H1 (cell line): Measurements from ENCODE around the gene MMP25. TPM values are rescaled to one million over a fixed set of nuclear protein-coding genes. Genes with fewer than 3 reads are reported as not detected.

Experiments
- ASH2L ChIP-seq: fragments of 200-600, 300-600 bp; sonication (generic); IDR thresholded peaks from one replicate; pipeline ENCODE4 v1.7.1; 2017; ENCODE audit warnings: low read length
- BACH1 ChIP-seq: IDR thresholded peaks from 2 replicates; pipeline ENCODE4 v1.6.1; 2012; ENCODE audit warnings: low read length, improper control_type of control experiment
- CREB1 ChIP-seq: IDR thresholded peaks from 2 replicates; pipeline ENCODE4 v1.6.1; 2012; ENCODE audit warnings: inconsistent platforms
- CTCF ChIP-seq, 3 experiments: IDR thresholded peaks; 1 replicate in 2 of 3; 2 replicates in 1 of 3; pipeline versions ENCODE4 v1.5.1 to v1.6.1; 2011; ENCODE audit warnings: low read length in 3 of 3, mild to moderate bottlenecking in 3 of 3, inconsistent platforms in 2 of 3, low read depth in 1 of 3, moderate library complexity in 1 of 3; ENCODE audit not compliant: insufficient read depth in 1 of 3; ENCODE audit errors: control extremely low read depth in 1 of 3
- EP300 ChIP-seq, 2 experiments: IDR thresholded peaks; 1 replicate in 1 of 2; 2 replicates in 1 of 2; pipeline ENCODE4 v1.6.1; 2011 to 2012; ENCODE audit warnings: low read depth in 2 of 2, low read length in 2 of 2, mild to moderate bottlenecking in 2 of 2, borderline replicate concordance in 1 of 2, inconsistent platforms in 1 of 2, moderate library complexity in 1 of 2
- EZH2 ChIP-seq: fragments of 200-600 bp; sonication (generic); IDR thresholded peaks from 2 replicates; pipeline ENCODE4 v1.7.1; 2012; ENCODE audit warnings: low read depth, mild to moderate bottlenecking, moderate library complexity, low read length, inconsistent platforms; ENCODE audit not compliant: severe bottlenecking
- HDAC2 ChIP-seq, 2 experiments: fragments of 300-600 bp in 1 of 2; sonication (generic) in 1 of 2; IDR thresholded peaks; 2 replicates each; pipeline ENCODE4 v1.6.1; 2011 to 2012; ENCODE audit warnings: low read depth in 2 of 2, low read length in 2 of 2, mild to moderate bottlenecking in 2 of 2, moderate library complexity in 2 of 2, borderline replicate concordance in 1 of 2, inconsistent platforms in 1 of 2
- HDAC6 ChIP-seq: IDR thresholded peaks from one replicate; pipeline ENCODE4 v1.7.1; 2012; ENCODE audit warnings: low read depth, mild to moderate bottlenecking, inconsistent platforms, low read length, moderate library complexity
- JUN ChIP-seq: IDR thresholded peaks from 2 replicates; pipeline ENCODE4 v1.6.1; 2011; ENCODE audit warnings: low read depth, mild to moderate bottlenecking, improper control_type of control experiment, low read length
- KDM4A ChIP-seq: IDR thresholded peaks from one replicate; pipeline ENCODE4 v1.7.1; 2012; ENCODE audit warnings: low read depth, mild to moderate bottlenecking, moderate library complexity, low read length, inconsistent platforms; ENCODE audit not compliant: severe bottlenecking
- KDM5A ChIP-seq: fragments of 200-600 bp; IDR thresholded peaks from 2 replicates; pipeline ENCODE4 v1.7.1; 2012; ENCODE audit warnings: mild to moderate bottlenecking, low read length, inconsistent platforms, mixed read lengths
- MAFK ChIP-seq: IDR thresholded peaks from 2 replicates; pipeline ENCODE4 v1.6.1; 2012; ENCODE audit warnings: low read depth, mild to moderate bottlenecking, improper control_type of control experiment, low read length
- NANOG ChIP-seq: IDR thresholded peaks from 2 replicates; pipeline ENCODE4 v1.6.1; 2011; ENCODE audit warnings: low read length, low read depth, mild to moderate bottlenecking, inconsistent platforms; ENCODE audit not compliant: insufficient read depth, poor library complexity, severe bottlenecking
- NRF1 ChIP-seq: IDR thresholded peaks from 2 replicates; pipeline ENCODE4 v1.6.1; 2011; ENCODE audit warnings: mild to moderate bottlenecking, low read depth, low read length, improper control_type of control experiment
- PHF8 ChIP-seq: fragments of 200-600 bp; sonication (generic); conservative IDR thresholded peaks from 2 replicates; pipeline ENCODE4 v1.7.1; 2012; ENCODE audit warnings: low read depth, mild to moderate bottlenecking, inconsistent platforms, low read length, moderate library complexity
- RAD21 ChIP-seq, 2 experiments: IDR thresholded peaks in 1 of 2; conservative IDR thresholded peaks in 1 of 2; 2 replicates each; pipeline ENCODE4 v1.6.1; 2011; ENCODE audit warnings: low read depth in 2 of 2, low read length in 2 of 2, improper control_type of control experiment in 1 of 2, inconsistent platforms in 1 of 2, mild to moderate bottlenecking in 1 of 2, moderate library complexity in 1 of 2
- SIN3A ChIP-seq, 2 experiments: IDR thresholded peaks in 1 of 2; conservative IDR thresholded peaks in 1 of 2; 2 replicates each; pipeline ENCODE4 v1.6.1; 2011 to 2012; ENCODE audit warnings: low read length in 2 of 2, improper control_type of control experiment in 1 of 2, low read depth in 1 of 2, mild to moderate bottlenecking in 1 of 2
- polyA plus RNA-seq, 7 experiments: library from polyadenylated mRNA; depleted of rRNA in 3 of 7; stranded (reverse) in 5 of 7; unstranded in 2 of 7; fragments of >200 nt in 5 of 7; fragments of 200-250 nt in 2 of 7; gene quantifications; 1 replicate in 5 of 7; 2 replicates in 1 of 7; 4 replicates in 1 of 7; pipeline versions ENCODE4 v1.2.1 to v1.2.3, GENCODE V29; 2011 to 2013; ENCODE audit warnings: missing spikeins in 2 of 7, mixed read lengths in 2 of 7
- total RNA-seq: library from RNA; stranded (reverse); fragmentation: NEBNext Ultra II Directional; extraction: Animal tissue kit (Norgen Biotek cat#: 25700); gene quantifications from 2 replicates; pipeline ENCODE4 v1.2.1, GENCODE V29; 2021
- TF ChIP-seq, protein P1 (sequence below): IDR thresholded peaks from 2 replicates; pipeline ENCODE4 v1.6.1; 2012; ENCODE audit warnings: low read length, inconsistent platforms

MMP25 gene
- total and polyA plus RNA-seq, 2 of the 8 experiments (the other 6 are each of a cell fraction or from before 2014, with no cell fraction given): 7.7 to 26.7 TPM

DNA sequence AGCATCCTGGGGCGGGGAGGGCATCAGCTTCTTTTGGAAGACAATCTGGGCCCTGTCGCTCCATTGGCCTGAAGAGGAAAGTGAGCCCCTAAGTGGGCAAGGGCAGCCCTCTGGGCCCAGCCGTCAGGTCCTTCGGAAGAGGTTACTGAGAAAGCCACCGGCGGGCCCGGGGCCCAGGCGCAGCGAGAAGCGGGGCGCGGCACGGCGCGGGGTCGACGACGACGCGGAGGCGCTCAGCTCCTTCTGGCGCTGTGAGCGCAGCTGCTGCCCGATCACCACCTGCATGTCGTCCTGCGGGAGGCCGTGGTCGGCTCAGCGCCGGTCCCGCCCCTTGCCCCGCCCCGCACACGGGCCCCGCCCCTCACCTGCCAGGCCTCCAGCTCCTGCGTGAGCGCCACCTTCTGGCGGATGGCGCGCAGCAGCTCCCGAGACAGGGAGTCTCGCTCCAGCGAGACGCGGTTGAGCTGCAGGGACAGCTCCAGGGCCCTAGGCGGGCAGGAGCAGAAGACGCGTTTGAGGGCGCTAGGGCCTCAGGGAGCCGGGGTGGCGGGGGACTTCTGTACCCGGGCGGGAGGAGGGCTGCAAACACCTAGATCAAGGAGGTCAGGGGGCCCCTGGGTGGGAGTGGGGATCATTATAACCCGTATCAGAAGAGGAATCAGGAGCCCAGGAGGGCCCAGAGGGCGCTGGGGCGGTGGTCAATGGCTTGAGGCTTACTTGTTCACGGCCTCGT, 18.2 kb upstream of the MMP25 start (continued):
- TF ChIP-seq EP300 (IDR thresholded peaks at IDR 0.05; ENCODE audit: borderline replicate concordance in 1 of 2, low read depth in 2 of 2, low read length in 2 of 2): no peak
- peak in 1 of 2 experiments; percentile 81; a peak in 2 of 4 replicates for TF ChIP-seq SIN3A (conservative IDR thresholded peaks at IDR 0.05 in 1 of 2, IDR thresholded peaks at IDR 0.05 in 1 of 2; ENCODE audit: low read depth in 1 of 2, low read length in 2 of 2)
- no peak for TF ChIP-seq KDM4A
- peak; percentile 51 to 72 for TF ChIP-seq RAD21 (IDR thresholded peaks at IDR 0.05 in 1 of 2, conservative IDR thresholded peaks at IDR 0.05 in 1 of 2; ENCODE audit: low read depth in 2 of 2, low read length in 2 of 2)
- no peak for TF ChIP-seq PHF8
- TF ChIP-seq HDAC6: no peak
- 0 out of 2 replicates have a peak, but pooled peaks have one; percentile 1 for TF ChIP-seq NRF1
- TF ChIP-seq KDM5A: no peak
- TF ChIP-seq NANOG: no peak
- TF ChIP-seq CTCF (IDR thresholded peaks at IDR 0.05; ENCODE audit: control extremely low read depth in 1 of 3, insufficient read depth in 1 of 3, low read depth in 1 of 3, low read length in 3 of 3): peak; percentile 85 to 95 (median 94)
- TF ChIP-seq JUN: no peak
- TF ChIP-seq BACH1: no peak
- no peak for TF ChIP-seq ASH2L
- no peak for TF ChIP-seq MAFK
- peak; percentile 52; the same call in 1 of the 2 replicates for TF ChIP-seq CREB1
- no peak for TF ChIP-seq EZH2
- TF ChIP-seq, protein P1, sequence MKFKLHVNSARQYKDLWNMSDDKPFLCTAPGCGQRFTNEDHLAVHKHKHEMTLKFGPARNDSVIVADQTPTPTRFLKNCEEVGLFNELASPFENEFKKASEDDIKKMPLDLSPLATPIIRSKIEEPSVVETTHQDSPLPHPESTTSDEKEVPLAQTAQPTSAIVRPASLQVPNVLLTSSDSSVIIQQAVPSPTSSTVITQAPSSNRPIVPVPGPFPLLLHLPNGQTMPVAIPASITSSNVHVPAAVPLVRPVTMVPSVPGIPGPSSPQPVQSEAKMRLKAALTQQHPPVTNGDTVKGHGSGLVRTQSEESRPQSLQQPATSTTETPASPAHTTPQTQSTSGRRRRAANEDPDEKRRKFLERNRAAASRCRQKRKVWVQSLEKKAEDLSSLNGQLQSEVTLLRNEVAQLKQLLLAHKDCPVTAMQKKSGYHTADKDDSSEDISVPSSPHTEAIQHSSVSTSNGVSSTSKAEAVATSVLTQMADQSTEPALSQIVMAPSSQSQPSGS: no peak
- no peak for TF ChIP-seq HDAC2 (IDR thresholded peaks at IDR 0.05; ENCODE audit: borderline replicate concordance in 1 of 2, low read depth in 2 of 2, low read length in 2 of 2)
